Activated naive CD4-positive, alpha-beta T cell treated with anti-CD3 and anti-CD28 coated beads, Interleukin-2, amount 10 ng/mL, durations not matched to agents 7 days and 5 days (primary cell): ENCODE results near the gene TASOR2.

Source experiments
- CTCF ChIA-PET: fragments of 350-600 bp; sonication (Branson Sonifier 250); formaldehyde crosslinking; loops from one replicate; lab custom pipeline; 2021; ENCODE audit warnings: antibody characterized with exemption; lab: Charles Lee
- DNase-seq: peaks from one replicate; pipeline ENCODE4 v3.0.0-alpha.2; 2020
- H3K27ac Mint-ChIP-seq: one replicate; pipeline ENCODE4 v1.8.0; 2021; ENCODE audit warnings: mild to moderate bottlenecking, moderate library complexity, mixed read lengths
- H3K27me3 Mint-ChIP-seq: one replicate; pipeline ENCODE4 v1.8.0; 2021; ENCODE audit warnings: mild to moderate bottlenecking, mixed read lengths
- H3K36me3 Mint-ChIP-seq: one replicate; pipeline ENCODE4 v1.8.0; 2021; ENCODE audit warnings: mixed read lengths
- H3K4me1 Mint-ChIP-seq: one replicate; pipeline ENCODE4 v1.8.0; 2021; ENCODE audit warnings: mixed read lengths
- H3K4me3 Mint-ChIP-seq: one replicate; pipeline ENCODE4 v1.8.0; 2021; ENCODE audit warnings: mild to moderate bottlenecking, moderate library complexity, mixed read lengths
- H3K9me3 Mint-ChIP-seq: one replicate; pipeline ENCODE4 v1.8.0; 2021; ENCODE audit warnings: mixed read lengths

Gene TASOR2, protein sequence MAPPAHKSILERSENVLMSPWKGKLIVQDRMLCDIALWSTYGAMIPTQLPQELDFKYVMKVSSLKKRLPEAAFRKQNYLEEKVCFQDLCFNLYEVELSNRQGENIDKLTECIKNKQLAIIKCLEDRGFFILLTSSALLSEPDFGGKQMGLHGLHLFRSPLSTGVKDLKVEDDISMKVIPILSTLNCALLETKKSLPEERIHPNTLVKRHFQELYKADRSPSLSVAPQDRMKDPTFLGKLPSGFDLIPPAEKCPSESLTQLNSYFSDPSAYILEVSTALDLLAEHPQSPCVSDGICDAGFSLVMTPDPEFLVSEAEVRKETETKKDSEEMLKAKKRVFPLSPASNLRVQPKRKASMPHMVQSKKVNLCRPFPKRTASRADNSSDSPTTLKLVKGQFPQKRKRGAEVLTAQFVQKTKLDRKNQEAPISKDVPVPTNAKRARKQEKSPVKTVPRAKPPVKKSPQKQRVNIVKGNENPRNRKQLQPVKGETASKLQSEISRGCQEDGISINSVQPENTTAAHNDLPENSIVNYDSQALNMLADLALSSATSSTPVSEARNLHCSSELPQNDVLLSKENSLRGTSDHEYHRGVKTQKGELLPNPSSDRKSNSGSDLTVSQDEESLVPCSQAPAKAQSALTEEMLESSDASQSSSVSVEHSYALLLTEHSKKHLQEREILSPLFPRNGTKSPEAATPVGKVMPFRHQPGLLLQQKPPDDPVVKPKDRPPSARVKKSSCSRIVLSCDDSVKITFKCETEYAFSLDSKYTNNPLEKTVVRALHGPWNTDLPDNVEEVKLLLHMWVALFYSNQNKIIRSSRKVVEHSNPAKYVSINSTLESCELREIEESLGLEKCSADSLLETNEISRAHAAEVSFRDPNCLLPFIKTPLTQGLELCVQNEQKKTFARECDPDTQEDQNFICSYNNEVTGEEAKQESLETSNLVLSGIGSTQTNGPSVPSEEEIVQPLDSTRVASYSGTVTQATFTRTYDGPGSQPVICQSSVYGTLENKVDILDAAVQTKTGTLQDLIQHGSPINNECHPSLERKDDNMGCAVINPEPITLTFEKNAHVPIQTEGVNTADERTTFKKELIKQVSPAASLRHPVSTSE (N-terminal part only)

DNA sequence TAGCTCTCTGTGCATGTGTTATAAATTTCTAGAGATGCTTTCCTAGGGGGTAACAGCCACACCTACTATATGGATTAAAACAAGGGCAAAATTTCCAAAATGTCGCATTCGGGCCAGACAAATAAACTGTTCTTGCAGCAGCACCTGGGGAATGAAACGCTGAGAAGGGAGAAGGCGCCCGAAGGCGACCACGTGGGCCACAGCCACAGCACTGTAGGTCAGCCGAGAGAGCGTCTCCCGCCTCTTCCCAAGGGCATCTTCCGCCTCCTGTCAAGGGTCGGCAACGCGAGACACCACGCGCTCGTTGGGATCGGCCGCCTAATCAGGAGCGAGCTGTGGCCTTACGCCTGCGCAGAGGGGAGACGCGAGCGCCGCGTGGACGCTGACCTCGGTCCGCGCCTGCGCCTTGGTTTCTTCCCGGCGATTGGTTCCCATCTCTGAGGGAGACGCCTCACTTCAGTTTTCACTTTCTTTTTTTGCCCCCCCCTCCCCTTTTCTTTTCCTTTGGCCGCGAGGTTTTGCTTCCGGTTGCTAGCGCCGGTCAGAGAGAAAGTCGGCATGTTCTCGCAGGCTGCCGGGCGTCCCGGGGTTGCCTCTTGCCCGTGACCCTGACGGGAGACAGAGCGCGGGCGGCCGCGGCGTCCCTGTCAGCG, at the start of gene TASOR2:
Gene TASOR2 (plus strand): TSS at position 521 of the 653 bp plus-strand sequence. CDS start 35,805 bp downstream, outside the sequence.
- CTCF ChIA-PET: interaction anchor here (0.8 to 1.4 kb wide), 4 partner anchors 9 to 189 kb away, joined by 3 to 4 read pairs (median 4); no protein-coding TSS in a partner anchor
- peaks cover 4% of the 10 kb centered on the region for H3K36me3 Mint-ChIP-seq

DNA sequence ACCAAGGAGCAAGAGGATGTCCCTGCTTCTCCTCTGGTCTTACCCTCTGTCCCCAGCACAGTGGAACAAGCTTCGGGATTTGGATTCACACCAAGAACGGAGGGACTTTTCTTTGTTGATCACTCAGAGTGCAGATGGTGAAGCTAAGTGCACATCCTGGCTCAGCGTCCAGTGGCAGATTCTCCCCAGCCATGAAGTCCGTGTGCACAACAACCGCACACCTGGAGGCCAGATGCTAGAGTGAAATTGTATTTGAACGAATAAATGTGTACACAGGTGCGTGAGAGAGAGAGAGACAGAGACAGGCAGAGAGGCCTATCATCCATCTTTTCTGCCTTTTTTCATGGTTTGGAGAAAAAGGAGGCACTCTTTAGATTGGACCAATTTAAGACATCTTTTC, 49.7 kb upstream of the TASOR2 start:
- CTCF ChIA-PET: no interaction called here
- Mint-ChIP-seq H3K36me3 (no peaks in the 10 kb centered on the region), H3K4me3 (no peak overlapping the region), H3K27me3 (peaks cover 24% of the 10 kb centered on the region), H3K4me1 (peaks cover 2% of the 10 kb centered on the region), H3K9me3 (no peaks in the 10 kb centered on the region), H3K27ac (no peak overlapping the region)
- DNase-seq: no peak

More for the DNA sequence above, at the start of gene TASOR2:
- Mint-ChIP-seq H3K27ac (peak within 1 kb of the TSS; percentile 99), H3K9me3 (no peaks in the 10 kb centered on the region), H3K4me3 (peak within 1 kb of the TSS; percentile 96), H3K27me3 (peaks cover 1% of the 10 kb centered on the region), H3K4me1 (peaks cover 38% of the 10 kb centered on the region)
- DNase-seq: peak; percentile 97

DNA sequence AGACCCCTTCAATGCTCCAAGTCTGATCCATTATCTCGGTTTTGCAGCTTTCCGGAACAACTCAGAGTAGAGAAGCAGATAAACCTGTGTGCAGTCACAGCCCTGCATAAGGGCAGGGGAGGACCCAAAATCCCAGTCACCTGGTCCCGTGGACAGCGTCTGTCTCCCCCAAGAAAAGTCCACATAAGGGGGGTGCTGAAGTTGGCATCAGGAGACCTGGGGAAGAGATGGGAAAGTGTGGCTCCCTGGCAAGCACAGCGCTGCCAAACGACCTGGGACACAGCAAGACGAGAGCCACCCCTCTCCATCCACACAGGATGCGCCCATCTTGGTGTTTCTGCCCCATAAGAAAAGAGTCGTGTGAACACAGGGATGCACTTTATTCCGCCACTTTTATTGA, 46.1 kb upstream of the TASOR2 start:
- DNase-seq: no peak
- CTCF ChIA-PET: no interaction called here
- Mint-ChIP-seq H3K27ac (peak overlapping the region; percentile 45), H3K4me1 (no peaks in the 10 kb centered on the region), H3K9me3 (no peaks in the 10 kb centered on the region), H3K4me3 (no peak overlapping the region), H3K27me3 (peaks cover 16% of the 10 kb centered on the region), H3K36me3 (no peaks in the 10 kb centered on the region)

DNA sequence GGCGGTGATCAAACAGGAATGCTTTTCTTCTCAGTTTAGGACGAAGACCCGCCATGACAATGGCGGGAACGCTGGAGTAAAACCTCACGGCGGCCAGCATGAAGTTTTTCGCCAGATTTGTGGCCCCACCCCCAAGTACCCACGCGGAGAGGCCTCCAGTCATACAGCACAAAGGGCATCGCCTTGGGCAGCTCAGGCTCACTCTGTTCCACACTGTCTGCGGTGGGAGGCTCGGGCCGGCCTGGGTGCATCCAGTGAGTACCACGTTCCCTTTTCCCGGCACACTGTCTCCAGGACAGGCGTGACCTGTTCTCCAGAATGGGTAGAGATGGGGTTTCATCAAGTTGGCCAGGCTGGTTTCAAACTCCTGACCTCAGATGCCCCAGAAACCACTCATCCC, 45.6 kb upstream of the TASOR2 start:
- H3K36me3 Mint-ChIP-seq: no peaks in the 10 kb centered on the region
- DNase-seq: no peak
- no peaks in the 10 kb centered on the region for H3K4me1 Mint-ChIP-seq
- CTCF ChIA-PET: no interaction called here
- H3K4me3 Mint-ChIP-seq: no peak overlapping the region
- peaks cover 11% of the 10 kb centered on the region for H3K27me3 Mint-ChIP-seq
- no peaks in the 10 kb centered on the region for H3K9me3 Mint-ChIP-seq
- no peak overlapping the region for H3K27ac Mint-ChIP-seq

DNA sequence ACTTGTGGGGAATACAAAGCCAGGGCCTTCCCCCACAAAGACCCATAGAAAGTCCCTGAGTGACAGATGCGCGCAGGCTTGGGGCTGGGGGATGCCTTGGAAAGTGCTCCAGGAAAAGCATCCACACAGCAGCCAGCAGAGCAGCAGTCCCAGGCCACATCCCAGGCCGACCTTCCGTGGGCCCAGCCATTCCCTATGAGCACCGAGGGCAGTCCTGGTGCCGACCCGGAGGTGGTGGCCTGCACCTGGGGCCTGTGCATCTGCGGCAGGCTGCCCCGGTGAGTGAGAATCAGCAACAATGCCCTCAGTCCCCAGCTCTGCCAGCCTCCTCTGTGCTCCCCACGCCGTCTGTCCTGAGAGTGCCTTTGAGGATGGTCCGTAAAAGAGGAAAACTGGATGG, 44.6 kb upstream of the TASOR2 start:
- H3K27ac Mint-ChIP-seq: no peak overlapping the region
- peaks cover 4% of the 10 kb centered on the region for H3K27me3 Mint-ChIP-seq
- no peaks in the 10 kb centered on the region for H3K9me3 Mint-ChIP-seq
- no peaks in the 10 kb centered on the region for H3K4me1 Mint-ChIP-seq
- no peak for DNase-seq
- no peak overlapping the region for H3K4me3 Mint-ChIP-seq
- CTCF ChIA-PET: no interaction called here
- no peaks in the 10 kb centered on the region for H3K36me3 Mint-ChIP-seq

DNA sequence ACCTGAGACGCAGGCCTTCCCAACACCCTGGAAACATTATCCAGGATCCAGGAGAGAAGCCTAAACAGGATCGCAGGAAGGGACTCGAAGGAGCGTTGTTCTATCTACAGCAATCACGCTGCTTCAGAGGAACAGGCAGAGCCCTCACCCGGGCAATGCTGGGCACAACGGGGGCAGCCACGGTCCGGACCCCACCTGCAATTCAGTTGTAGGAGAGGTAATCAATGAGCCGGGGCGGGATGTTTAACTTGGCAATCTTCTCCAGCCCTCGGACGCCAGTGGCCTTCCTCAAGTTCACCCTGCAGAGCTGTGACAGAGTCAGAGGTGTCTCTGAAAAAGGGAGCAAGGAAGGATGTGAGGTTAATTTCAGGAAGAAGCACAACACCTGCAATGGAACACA, 44.1 kb upstream of the TASOR2 start:
- Mint-ChIP-seq H3K36me3 (no peaks in the 10 kb centered on the region), H3K27me3 (no peaks in the 10 kb centered on the region), H3K4me1 (no peaks in the 10 kb centered on the region), H3K4me3 (no peak overlapping the region), H3K9me3 (no peaks in the 10 kb centered on the region), H3K27ac (no peak overlapping the region)
- CTCF ChIA-PET: no interaction called here
- no peak for DNase-seq

DNA sequence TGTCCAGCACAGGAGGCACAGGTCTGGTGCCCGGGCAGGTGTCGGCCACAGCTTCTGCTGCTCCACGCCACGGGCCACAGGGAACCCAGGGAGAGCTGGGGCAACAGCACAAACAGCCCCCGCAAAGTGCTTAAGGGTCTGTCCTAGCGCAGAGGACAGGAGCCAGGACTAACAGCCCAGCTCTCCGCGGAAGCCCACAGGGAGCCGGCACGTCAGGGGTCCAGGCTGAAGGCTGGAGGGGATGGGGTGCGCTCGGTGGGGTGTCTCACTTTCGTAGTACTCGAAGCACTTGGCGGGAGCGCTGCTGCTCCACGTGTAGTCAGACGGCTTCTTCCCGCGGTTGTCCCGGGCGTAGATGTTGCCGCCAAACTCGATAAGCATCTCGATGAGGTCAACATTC, 43.1 kb upstream of the TASOR2 start:
- Mint-ChIP-seq H3K4me3 (no peak overlapping the region), H3K27ac (no peak overlapping the region), H3K9me3 (no peaks in the 10 kb centered on the region), H3K36me3 (no peaks in the 10 kb centered on the region), H3K27me3 (no peaks in the 10 kb centered on the region), H3K4me1 (no peaks in the 10 kb centered on the region)
- DNase-seq: no peak
- CTCF ChIA-PET: no interaction called here

DNA sequence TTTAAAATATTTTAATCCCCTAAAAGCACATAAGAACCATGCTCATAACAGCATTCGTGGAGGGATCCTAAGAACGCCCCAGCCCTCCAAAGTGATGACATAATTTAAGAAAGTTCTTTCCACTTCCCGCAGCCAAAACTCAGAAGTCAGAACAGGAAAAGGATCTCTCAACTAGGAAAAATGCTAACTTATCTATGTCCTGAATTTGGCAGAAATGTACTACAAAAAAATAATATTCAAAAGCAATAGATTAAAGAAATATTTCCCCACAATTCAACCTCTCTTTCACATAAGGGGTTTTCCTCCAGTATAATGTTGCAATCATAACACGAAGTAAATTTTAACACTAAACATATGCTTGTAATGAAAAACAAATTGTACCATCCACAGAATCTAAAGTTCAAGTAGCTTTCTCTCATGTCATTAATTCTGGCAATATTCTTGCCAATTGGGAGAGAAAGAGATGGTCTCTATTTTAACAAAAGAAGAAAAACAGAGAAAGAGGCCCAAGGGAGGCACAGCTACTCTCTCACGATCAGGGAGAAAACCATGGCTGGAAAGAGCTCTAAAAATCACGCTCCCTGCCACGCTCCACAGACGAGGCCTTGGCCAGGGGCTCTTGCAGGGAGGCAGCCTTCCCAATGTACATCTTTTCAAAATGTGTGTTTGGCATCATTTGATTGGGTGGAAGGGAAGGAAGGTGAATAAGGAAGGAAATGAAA, 41.1 kb upstream of the TASOR2 start:
- CTCF ChIA-PET: interaction anchor here (3.3 kb wide), 1 partner anchor 14 kb away, joined by 17 read pairs; no protein-coding TSS in a partner anchor
- DNase-seq: no peak
- Mint-ChIP-seq H3K9me3 (no peaks in the 10 kb centered on the region), H3K36me3 (peaks cover 1% of the 10 kb centered on the region), H3K4me1 (no peaks in the 10 kb centered on the region), H3K4me3 (no peak overlapping the region), H3K27ac (no peak overlapping the region), H3K27me3 (no peaks in the 10 kb centered on the region)

DNA sequence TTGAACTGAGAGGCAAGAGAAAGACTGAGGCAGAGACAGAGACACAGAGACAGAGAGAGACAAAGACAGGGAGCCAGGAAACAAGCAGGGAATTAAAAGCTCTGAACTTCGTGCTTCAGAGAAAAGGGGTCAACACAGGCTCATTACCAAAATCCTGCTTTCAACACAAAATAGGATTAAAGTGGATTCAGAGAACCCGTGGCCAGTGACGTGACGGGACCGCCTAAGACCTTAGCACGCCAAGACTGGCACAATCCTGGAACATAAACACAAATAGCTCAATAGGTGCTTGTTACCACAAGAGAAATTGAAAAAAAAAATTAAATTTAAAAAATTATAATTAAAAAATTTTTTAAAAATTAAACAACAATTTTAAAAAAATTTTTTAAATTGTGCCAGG, 39.7 kb upstream of the TASOR2 start:
- Mint-ChIP-seq H3K4me3 (no peak overlapping the region), H3K4me1 (no peaks in the 10 kb centered on the region), H3K9me3 (no peaks in the 10 kb centered on the region), H3K27me3 (no peaks in the 10 kb centered on the region), H3K27ac (no peak overlapping the region), H3K36me3 (peaks cover 4% of the 10 kb centered on the region)
- CTCF ChIA-PET: interaction anchor here (3.3 kb wide), 1 partner anchor 15 kb away, joined by 17 read pairs; no protein-coding TSS in a partner anchor
- DNase-seq: no peak

DNA sequence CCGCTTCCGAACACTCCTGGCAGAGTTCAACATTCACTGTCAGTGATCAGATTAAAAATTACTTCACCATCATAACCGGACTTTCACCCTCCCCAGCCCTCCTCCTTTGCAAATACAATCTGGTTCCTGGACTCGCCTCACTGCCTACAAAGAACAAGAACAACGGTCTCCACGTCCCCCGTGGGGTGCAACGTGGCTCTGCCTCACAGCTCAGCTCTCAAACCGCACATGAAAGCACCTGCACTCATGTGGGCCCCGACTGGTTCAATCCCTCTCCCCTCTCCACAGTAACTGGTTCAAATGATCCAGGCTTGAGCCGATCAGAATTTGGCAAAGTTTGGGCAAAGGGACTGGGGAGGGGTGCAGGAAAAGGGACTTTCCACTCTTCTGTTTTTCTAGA, 39.3 kb upstream of the TASOR2 start:
- no peaks in the 10 kb centered on the region for H3K9me3 Mint-ChIP-seq
- H3K36me3 Mint-ChIP-seq: peaks cover 4% of the 10 kb centered on the region
- no peak overlapping the region for H3K27ac Mint-ChIP-seq
- H3K4me3 Mint-ChIP-seq: no peak overlapping the region
- CTCF ChIA-PET: interaction anchor here (3.3 kb wide), 1 partner anchor 15 kb away, joined by 17 read pairs; no protein-coding TSS in a partner anchor
- DNase-seq: no peak
- H3K4me1 Mint-ChIP-seq: no peaks in the 10 kb centered on the region
- H3K27me3 Mint-ChIP-seq: no peaks in the 10 kb centered on the region

DNA sequence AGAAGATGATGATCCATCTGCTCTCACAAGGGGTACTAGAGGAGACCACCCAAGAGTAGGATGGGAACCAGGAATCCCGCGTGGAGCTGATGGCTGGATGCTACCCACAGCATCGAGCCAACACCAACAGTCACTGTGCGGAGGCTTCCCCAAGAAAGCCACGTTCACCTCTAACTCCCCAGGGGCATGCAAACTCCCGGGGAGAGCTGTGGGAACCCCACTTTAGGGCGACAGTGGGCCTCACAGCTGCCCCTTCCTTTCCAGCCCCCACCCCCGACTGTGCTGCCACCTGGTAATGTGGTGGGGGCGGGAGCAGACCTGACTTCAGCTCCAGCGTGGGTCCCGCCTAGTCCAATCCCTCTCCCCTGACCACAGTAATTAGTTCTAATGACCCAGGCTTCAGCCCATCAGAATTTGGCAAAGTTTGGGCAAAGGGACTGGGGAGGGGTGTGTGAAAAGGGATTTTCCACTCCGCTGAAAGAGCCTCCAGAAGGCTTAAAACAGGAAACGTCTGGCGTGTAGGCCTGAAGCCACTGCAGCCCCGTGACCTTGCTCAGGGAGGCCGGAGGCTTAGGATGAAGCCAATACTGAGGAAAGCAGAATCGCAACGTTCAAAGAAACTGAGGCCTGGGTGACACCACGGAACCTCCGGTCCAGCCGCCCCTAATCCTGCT, 38.6 kb upstream of the TASOR2 start:
- no peak overlapping the region for H3K27ac Mint-ChIP-seq
- H3K27me3 Mint-ChIP-seq: no peaks in the 10 kb centered on the region
- peaks cover 4% of the 10 kb centered on the region for H3K36me3 Mint-ChIP-seq
- CTCF ChIA-PET: no interaction called here
- no peak overlapping the region for H3K4me3 Mint-ChIP-seq
- no peaks in the 10 kb centered on the region for H3K9me3 Mint-ChIP-seq
- no peaks in the 10 kb centered on the region for H3K4me1 Mint-ChIP-seq
- no peak for DNase-seq

DNA sequence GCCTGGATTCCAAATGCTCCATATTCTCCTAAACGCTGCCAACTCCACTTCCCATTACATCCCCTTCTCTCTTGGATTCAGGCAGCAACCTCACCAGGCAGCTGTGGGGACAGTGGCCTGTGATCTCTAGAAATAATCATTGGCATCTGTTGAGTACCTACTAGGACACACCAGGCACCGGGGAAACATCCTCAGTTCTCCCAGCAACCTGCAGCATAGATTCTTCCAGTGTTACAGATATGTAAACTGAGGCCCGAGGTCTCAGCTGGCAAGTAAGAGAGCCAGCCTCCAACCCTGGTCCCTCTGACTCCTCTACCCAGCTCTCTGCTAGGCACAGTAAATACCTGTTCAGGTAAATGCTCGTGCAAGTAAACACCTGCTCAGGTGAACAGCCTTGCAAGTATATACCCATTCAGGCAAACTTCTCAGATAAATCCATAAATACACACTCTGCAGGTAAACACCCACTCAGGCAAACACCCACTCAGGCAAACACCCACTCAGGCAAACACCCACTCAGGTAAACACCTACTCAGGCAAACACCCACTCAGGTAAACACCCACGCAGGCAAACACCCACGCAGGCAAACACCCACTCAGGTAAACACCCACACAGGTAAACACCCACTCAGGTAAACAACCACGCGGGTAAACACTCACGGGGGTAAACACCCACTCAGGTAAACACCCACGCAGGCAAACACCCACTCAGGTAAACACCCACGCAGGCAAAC, 37.0 kb upstream of the TASOR2 start:
- Mint-ChIP-seq H3K4me3 (no peak overlapping the region), H3K27ac (no peak overlapping the region), H3K27me3 (no peaks in the 10 kb centered on the region), H3K9me3 (no peaks in the 10 kb centered on the region), H3K36me3 (peaks cover 4% of the 10 kb centered on the region), H3K4me1 (no peaks in the 10 kb centered on the region)
- no peak for DNase-seq
- CTCF ChIA-PET: no interaction called here
